HepG2 (cell line): ENCODE data around the gene EMP2. TPM values are rescaled to one million over a fixed set of nuclear protein-coding genes. Genes with fewer than 3 reads are reported as not detected.

Experiments used
- ELF1 ChIP-seq: sonication (generic); formaldehyde crosslinking; IDR thresholded peaks from 2 replicates; pipeline ENCODE4 v1.4.0; 2020; ENCODE audit warnings: missing genetic modification reagents
- FOXP1 ChIP-seq, 2 experiments: fragments of 450-650 bp in 1 of 2; IDR thresholded peaks; 2 replicates each; pipeline ENCODE4 v1.6.1; 2017 to 2018; ENCODE audit warnings: antibody characterized with exemption in 1 of 2
- GTF2F1 ChIP-seq: fragments of 150-350 bp; IDR thresholded peaks from 2 replicates; pipeline ENCODE4 v1.6.1; 2014; ENCODE audit warnings: low read length
- MBD4 ChIP-seq: IDR thresholded peaks from 2 replicates; pipeline ENCODE4 v1.6.1; 2012; ENCODE audit warnings: low read length, inconsistent platforms, borderline replicate concordance
- NONO ChIP-seq, 2 experiments: fragments of 450-650 bp in 1 of 2; sonication (generic) in 1 of 2; formaldehyde crosslinking in 1 of 2; IDR thresholded peaks in 1 of 2; conservative IDR thresholded peaks in 1 of 2; 2 replicates each; pipeline versions ENCODE4 v1.6.1 to v1.8.0; 2017 to 2022; ENCODE audit warnings: mild to moderate bottlenecking in 1 of 2, missing genetic modification reagents in 1 of 2, moderate library complexity in 1 of 2
- RARA ChIP-seq: IDR thresholded peaks from 2 replicates; pipeline ENCODE4 v1.6.1; 2016; ENCODE audit warnings: missing genetic modification reagents, missing compliant biosample characterization
- RXRA ChIP-seq: sonication (generic); formaldehyde crosslinking; IDR thresholded peaks from 2 replicates; pipeline ENCODE4 v1.5.1; 2020; ENCODE audit warnings: missing genetic modification reagents
- SALL1 ChIP-seq: sonication (generic); formaldehyde crosslinking; IDR thresholded peaks from 2 replicates; pipeline ENCODE4 v1.8.0; 2022; ENCODE audit warnings: mild to moderate bottlenecking, missing genetic modification reagents
- SIX1 ChIP-seq: sonication (generic); formaldehyde crosslinking; IDR thresholded peaks from 2 replicates; pipeline ENCODE4 v1.4.0; 2020; ENCODE audit warnings: missing genetic modification reagents, borderline replicate concordance
- SMARCC2 ChIP-seq: fragments of 450-650 bp; IDR thresholded peaks from 2 replicates; pipeline ENCODE4 v1.6.1; 2017; ENCODE audit warnings: antibody characterized with exemption, mild to moderate bottlenecking
- SOX13 ChIP-seq, 3 experiments: fragments of 450-650 bp in 1 of 3; sonication (generic) in 1 of 3; formaldehyde crosslinking in 1 of 3; IDR thresholded peaks in 2 of 3; conservative IDR thresholded peaks in 1 of 3; 2 replicates each; pipeline versions ENCODE4 v1.5.0 to v1.6.1; 2016 to 2020; ENCODE audit warnings: antibody characterized with exemption in 1 of 3, mild to moderate bottlenecking in 1 of 3, missing compliant biosample characterization in 1 of 3, missing genetic modification reagents in 1 of 3, moderate library complexity in 1 of 3
- SP4 ChIP-seq: sonication (generic); formaldehyde crosslinking; IDR thresholded peaks from 2 replicates; pipeline ENCODE4 v1.8.1; 2023; ENCODE audit warnings: mild to moderate bottlenecking, missing genetic modification reagents
- SPEN ChIP-seq: sonication (generic); formaldehyde crosslinking; IDR thresholded peaks from 2 replicates; pipeline ENCODE4 v1.5.1; 2020; ENCODE audit warnings: low read depth, mild to moderate bottlenecking, missing genetic modification reagents
- ZKSCAN8 ChIP-seq: IDR thresholded peaks from 2 replicates; pipeline ENCODE4 v1.6.1; 2016; ENCODE audit warnings: borderline replicate concordance, missing genetic modification reagents, missing compliant biosample characterization
- ZMYM3 ChIP-seq: sonication (generic); formaldehyde crosslinking; IDR thresholded peaks from 2 replicates; pipeline ENCODE4 v1.5.1; 2020; ENCODE audit warnings: mild to moderate bottlenecking, missing genetic modification reagents
- ZNF160 ChIP-seq: sonication (generic); formaldehyde crosslinking; IDR thresholded peaks from 2 replicates; pipeline ENCODE4 v1.8.0; 2022; ENCODE audit warnings: mild to moderate bottlenecking, inconsistent platforms, missing genetic modification reagents
- ZNF430 ChIP-seq: sonication (generic); formaldehyde crosslinking; IDR thresholded peaks from 2 replicates; pipeline ENCODE4 v1.9.0; 2021; ENCODE audit warnings: mild to moderate bottlenecking, missing genetic modification reagents
- ZNF772 ChIP-seq: sonication (generic); formaldehyde crosslinking; IDR thresholded peaks from 2 replicates; pipeline ENCODE4 v1.5.0; 2020; ENCODE audit warnings: mild to moderate bottlenecking, missing genetic modification reagents
- ZNF780A ChIP-seq: sonication (generic); formaldehyde crosslinking; IDR thresholded peaks from 2 replicates; pipeline ENCODE4 v1.8.0; 2022; ENCODE audit warnings: mild to moderate bottlenecking, missing genetic modification reagents, moderate library complexity
- polyA plus RNA-seq, 8 experiments: library from polyadenylated mRNA; depleted of rRNA in 3 of 8; stranded (reverse) in 7 of 8; unstranded in 1 of 8; fragments of >200 nt; fragmentation: Illumina TruSeq in 4 of 8; extraction: Trizol in 4 of 8; gene quantifications; 2 replicates each; pipeline versions ENCODE4 v1.2.1 to v1.2.3, GENCODE V29; 2011 to 2016; ENCODE audit warnings: low read depth in 4 of 8, missing spikeins in 1 of 8, mixed read lengths in 1 of 8; ENCODE audit not compliant: insufficient read depth in 1 of 8
- total RNA-seq, 5 experiments: library from RNA; depleted of rRNA; stranded (reverse); fragments of >200 nt; fragmentation: Illumina TruSeq; extraction: Trizol; gene quantifications; 2 replicates each; pipeline ENCODE4 v1.2.3, GENCODE V29; 2016; ENCODE audit warnings: low read depth in 1 of 5
- TF ChIP-seq, protein P1 (sequence below): sonication (generic); formaldehyde crosslinking; IDR thresholded peaks from 2 replicates; pipeline ENCODE4 v1.4.0; 2020; ENCODE audit warnings: missing genetic modification reagents
- TF ChIP-seq, protein P2 (sequence below): sonication (generic); formaldehyde crosslinking; IDR thresholded peaks from 2 replicates; pipeline ENCODE4 v1.4.0; 2020; ENCODE audit warnings: missing genetic modification reagents
- TF ChIP-seq, protein P3 (sequence below), 2 experiments: sonication (generic) in 1 of 2; formaldehyde crosslinking in 1 of 2; IDR thresholded peaks; 2 replicates each; pipeline versions ENCODE4 v1.5.1 to v1.6.1; 2011 to 2020; ENCODE audit warnings: borderline replicate concordance in 1 of 2, low read depth in 1 of 2, low read length in 1 of 2, mild to moderate bottlenecking in 1 of 2, missing genetic modification reagents in 1 of 2, moderate library complexity in 1 of 2

Gene EMP2
- total and polyA plus RNA-seq, 2 of the 13 experiments (the other 11 are each of a cell fraction or from before 2014, with no cell fraction given) = 24.6 to 91.2 TPM

DNA sequence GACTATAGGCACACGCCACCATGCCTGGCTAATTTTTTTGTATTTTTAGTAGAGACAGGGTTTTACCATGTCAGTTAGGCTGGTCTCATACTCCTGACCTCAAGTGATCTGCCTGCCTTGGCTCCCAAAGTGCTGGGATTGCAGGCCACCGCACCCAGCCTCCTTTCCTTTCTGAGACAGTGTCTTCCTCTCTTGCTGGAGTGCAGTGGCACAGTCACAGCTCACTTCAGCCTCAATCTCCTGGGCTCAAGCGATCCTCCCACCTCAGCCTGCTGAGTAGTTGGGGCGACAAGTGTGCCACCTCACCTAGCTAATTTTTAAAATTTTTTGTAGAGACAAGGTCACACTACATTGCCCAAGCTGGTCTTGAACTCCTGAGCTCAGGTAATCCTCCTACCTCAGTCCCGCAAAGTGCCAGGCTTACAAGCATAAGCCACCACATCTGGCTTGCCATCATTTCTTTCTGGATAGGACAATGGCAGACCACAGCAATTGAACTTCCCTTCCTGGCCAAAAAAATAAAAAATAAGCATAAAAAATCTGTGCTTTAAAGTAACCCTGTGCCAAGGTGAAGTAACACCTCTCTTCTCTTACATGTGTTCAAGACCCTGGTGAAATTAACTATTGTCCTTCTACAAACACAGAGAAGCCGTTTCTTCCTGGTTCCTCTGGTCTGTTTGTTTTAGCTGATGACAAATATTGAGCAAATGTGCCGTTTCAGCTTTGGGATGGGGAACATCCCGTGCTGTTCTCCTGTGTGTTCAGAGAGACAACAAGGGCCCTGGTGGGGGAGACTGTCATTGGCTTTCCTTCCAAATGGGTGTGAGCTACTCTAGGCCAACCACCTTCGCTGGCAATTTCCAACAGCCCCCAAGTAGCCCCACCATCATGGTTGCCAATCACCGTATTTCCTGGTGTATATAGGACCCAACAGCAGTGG lies 60.2 kb downstream of the EMP2 start (continued):
- TF ChIP-seq SPEN (CRISPR knock-in tag) (no peak), ZNF430 (CRISPR knock-in tag) (peak; percentile 26; the same call in 1 of the 2 replicates), SALL1 (peak; percentile 87), ELF1 (CRISPR knock-in tag) (peak; percentile 80), ZKSCAN8 (peak; percentile 79; the same call in 1 of the 2 replicates), ZNF772 (no peak; the same call in 1 of the 2 replicates), SMARCC2 (no peak), GTF2F1 (no peak), ZNF160 (peak; percentile 50; the same call in 1 of the 2 replicates), SP4 (CRISPR knock-in tag) (no peak), FOXP1 (IDR thresholded peaks at IDR 0.05) (no peak), FOXP1 (CRISPR knock-in tag; IDR thresholded peaks at IDR 0.05) (peak; percentile 91), ZMYM3 (CRISPR knock-in tag) (peak; percentile 69), ZNF780A (no peak), SIX1 (CRISPR knock-in tag) (no peak), SOX13 (IDR thresholded peaks at IDR 0.05) (peak; percentile 85), SOX13 (CRISPR knock-in tag; conservative IDR thresholded peaks at IDR 0.05 in 1 of 2, IDR thresholded peaks at IDR 0.05 in 1 of 2) (peak in 1 of 2 experiments; percentile 96; a peak in 2 of 4 replicates), MBD4 (no peak), NONO (IDR thresholded peaks at IDR 0.05) (no peak), NONO (CRISPR knock-in tag; conservative IDR thresholded peaks at IDR 0.05) (peak; percentile 82), RXRA (CRISPR knock-in tag) (no peak), RARA (peak; percentile 54; the same call in 1 of the 2 replicates)
- TF ChIP-seq, protein P1, sequence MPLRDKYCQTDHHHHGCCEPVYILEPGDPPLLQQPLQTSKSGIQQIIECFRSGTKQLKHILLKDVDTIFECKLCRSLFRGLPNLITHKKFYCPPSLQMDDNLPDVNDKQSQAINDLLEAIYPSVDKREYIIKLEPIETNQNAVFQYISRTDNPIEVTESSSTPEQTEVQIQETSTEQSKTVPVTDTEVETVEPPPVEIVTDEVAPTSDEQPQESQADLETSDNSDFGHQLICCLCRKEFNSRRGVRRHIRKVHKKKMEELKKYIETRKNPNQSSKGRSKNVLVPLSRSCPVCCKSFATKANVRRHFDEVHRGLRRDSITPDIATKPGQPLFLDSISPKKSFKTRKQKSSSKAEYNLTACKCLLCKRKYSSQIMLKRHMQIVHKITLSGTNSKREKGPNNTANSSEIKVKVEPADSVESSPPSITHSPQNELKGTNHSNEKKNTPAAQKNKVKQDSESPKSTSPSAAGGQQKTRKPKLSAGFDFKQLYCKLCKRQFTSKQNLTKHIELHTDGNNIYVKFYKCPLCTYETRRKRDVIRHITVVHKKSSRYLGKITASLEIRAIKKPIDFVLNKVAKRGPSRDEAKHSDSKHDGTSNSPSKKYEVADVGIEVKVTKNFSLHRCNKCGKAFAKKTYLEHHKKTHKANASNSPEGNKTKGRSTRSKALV = peak; percentile 50
- TF ChIP-seq, protein P2, sequence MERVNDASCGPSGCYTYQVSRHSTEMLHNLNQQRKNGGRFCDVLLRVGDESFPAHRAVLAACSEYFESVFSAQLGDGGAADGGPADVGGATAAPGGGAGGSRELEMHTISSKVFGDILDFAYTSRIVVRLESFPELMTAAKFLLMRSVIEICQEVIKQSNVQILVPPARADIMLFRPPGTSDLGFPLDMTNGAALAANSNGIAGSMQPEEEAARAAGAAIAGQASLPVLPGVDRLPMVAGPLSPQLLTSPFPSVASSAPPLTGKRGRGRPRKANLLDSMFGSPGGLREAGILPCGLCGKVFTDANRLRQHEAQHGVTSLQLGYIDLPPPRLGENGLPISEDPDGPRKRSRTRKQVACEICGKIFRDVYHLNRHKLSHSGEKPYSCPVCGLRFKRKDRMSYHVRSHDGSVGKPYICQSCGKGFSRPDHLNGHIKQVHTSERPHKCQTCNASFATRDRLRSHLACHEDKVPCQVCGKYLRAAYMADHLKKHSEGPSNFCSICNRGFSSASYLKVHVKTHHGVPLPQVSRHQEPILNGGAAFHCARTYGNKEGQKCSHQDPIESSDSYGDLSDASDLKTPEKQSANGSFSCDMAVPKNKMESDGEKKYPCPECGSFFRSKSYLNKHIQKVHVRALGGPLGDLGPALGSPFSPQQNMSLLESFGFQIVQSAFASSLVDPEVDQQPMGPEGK = peak; percentile 98
- TF ChIP-seq, protein P3, sequence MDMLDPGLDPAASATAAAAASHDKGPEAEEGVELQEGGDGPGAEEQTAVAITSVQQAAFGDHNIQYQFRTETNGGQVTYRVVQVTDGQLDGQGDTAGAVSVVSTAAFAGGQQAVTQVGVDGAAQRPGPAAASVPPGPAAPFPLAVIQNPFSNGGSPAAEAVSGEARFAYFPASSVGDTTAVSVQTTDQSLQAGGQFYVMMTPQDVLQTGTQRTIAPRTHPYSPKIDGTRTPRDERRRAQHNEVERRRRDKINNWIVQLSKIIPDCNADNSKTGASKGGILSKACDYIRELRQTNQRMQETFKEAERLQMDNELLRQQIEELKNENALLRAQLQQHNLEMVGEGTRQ (IDR thresholded peaks at IDR 0.05; ENCODE audit: low read depth, low read length) = 0 out of 2 replicates have a peak, but pooled peaks have one; percentile 3
- TF ChIP-seq, protein P3 (CRISPR knock-in tag; IDR thresholded peaks at IDR 0.05; ENCODE audit: borderline replicate concordance) = no peak
